ENCODE data around the gene ZNF850. TPM values are rescaled to one million over a fixed set of nuclear protein-coding genes. Genes with fewer than 3 reads are reported as not detected.

Gene ZNF850
- polyA plus RNA-seq, 1 of the 3 experiments (the other 2 are of a cell fraction), result 1.6 TPM

DNA sequence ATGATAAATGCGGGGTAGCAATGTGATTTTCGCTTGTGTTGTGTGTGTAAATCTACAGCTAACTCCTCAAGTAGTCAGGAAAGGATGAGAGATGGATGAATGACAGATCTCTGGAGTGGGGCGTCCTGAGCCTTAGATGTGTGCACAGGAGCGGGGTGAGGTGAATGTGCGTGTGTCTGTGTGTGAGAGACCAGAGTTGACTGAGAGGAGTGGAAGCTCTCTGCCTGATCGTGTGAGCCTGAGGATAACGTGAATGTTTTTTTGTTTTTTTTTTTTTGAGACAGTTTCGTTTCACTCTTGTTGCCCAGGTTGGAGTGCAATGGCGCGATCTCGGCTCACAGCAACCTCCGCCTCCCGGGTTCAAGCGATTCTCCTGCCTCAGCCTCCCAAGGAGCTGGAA lies 106.8 kb downstream of the ZNF850 start:
- peaks cover 16 to 48% of the 10 kb centered on the region in 2 experiments for H3K36me3 ChIP-seq (replicated peaks in 1 of 2; ENCODE audit: control insufficient read depth in 1 of 2, insufficient read depth in 2 of 2, low read length in 1 of 2)
- POLR2A ChIA-PET, result no interaction called here
- H2AFZ ChIP-seq (ENCODE audit: low read depth), result peak overlapping the region; percentile 100; the same call in 1 of the 2 replicates
- H3K27ac ChIP-seq (ENCODE audit: low read depth in 2 of 2, low read length in 1 of 2), result no peak overlapping the region
- peaks cover 5% of the 10 kb centered on the region for H3F3A ChIP-seq (replicated peaks; ENCODE audit: insufficient read depth)
- no peaks in the 10 kb centered on the region for H3K9me2 ChIP-seq
- 25% methylated on average over 14 of the region's 14 CpGs for WGBS (ENCODE audit: low lambda C conversion rate)
- CTCF ChIA-PET, result no interaction called here
- no peaks in the 10 kb centered on the region for H4K20me1 ChIP-seq (ENCODE audit: insufficient read depth)
- peak overlapping the region; percentile 61 to 100 for H3K4me3 ChIP-seq (ENCODE audit: low read depth in 2 of 2, low read length in 1 of 2)
- H3K4me1 ChIP-seq (ENCODE audit: control insufficient read depth in 1 of 2, insufficient read depth in 2 of 2, low read depth in 1 of 2, low read length in 1 of 2), result peaks cover 0 to 6% of the 10 kb centered on the region in 2 experiments; a peak in 1 of 4 replicates
- peak overlapping the region; percentile 80 for H3K4me2 ChIP-seq
- H3K9ac ChIP-seq, result peak overlapping the region; percentile 86
- TF ChIP-seq CHD2 (IDR thresholded peaks at IDR 0.05; ENCODE audit: low read length, partially characterized antibody) (no peak), RFX5 (IDR thresholded peaks at IDR 0.05; ENCODE audit: low read length) (no peak), TEAD4 (IDR thresholded peaks at IDR 0.05; ENCODE audit: borderline replicate concordance, insufficient read depth) (no peak), PBX3 (IDR thresholded peaks at IDR 0.05) (no peak), FOSL2 (IDR thresholded peaks at IDR 0.05; ENCODE audit: borderline replicate concordance, low read depth) (no peak), NRF1 (IDR thresholded peaks at IDR 0.05; ENCODE audit: low read depth, low read length) (no peak), TCF12 (IDR thresholded peaks at IDR 0.05) (no peak), MEF2A (IDR thresholded peaks at IDR 0.05; ENCODE audit: borderline replicate concordance, low read depth) (no peak), SMC3 (IDR thresholded peaks at IDR 0.05; ENCODE audit: low read depth, low read length) (no peak), MXI1 (IDR thresholded peaks at IDR 0.05; ENCODE audit: low read depth, low read length) (no peak), EP300 (IDR thresholded peaks at IDR 0.05; ENCODE audit: borderline replicate concordance in 1 of 2, low read depth in 1 of 2, low read length in 1 of 2) (no peak), GATA2 (CRISPR knock-in tag; IDR thresholded peaks at IDR 0.05) (no peak)
- no peaks in the 10 kb centered on the region for H3K27me3 ChIP-seq (ENCODE audit: insufficient read depth)
- H3K9me3 ChIP-seq, result peaks cover 20% of the 10 kb centered on the region
- peaks cover 48% of the 10 kb centered on the region for H3K79me2 ChIP-seq (ENCODE audit: insufficient read depth)
- DNase-seq, result peak; percentile 11

Other genes with a start within 250 kb of the ZNF850 start
- gene ZNF260, start 244.5 kb downstream of the ZNF850 start, polyA plus RNA-seq (2012; rRNA removed), result 2.6 and 4.7 TPM in 2 replicates
- 5.6 and 8.6 TPM in 2 replicates for gene ZNF529, start 199.5 kb downstream of the ZNF850 start, polyA plus RNA-seq (2012; rRNA removed)
- 2.3 and 3.5 TPM in 2 replicates for gene ZNF382, start 167.5 kb downstream of the ZNF850 start, polyA plus RNA-seq (2012; rRNA removed)
- gene ZNF461, start 106.0 kb downstream of the ZNF850 start, polyA plus RNA-seq (2012; rRNA removed), result 2.8 and 5.1 TPM in 2 replicates
- gene ZNF567, start 85.2 kb downstream of the ZNF850 start, polyA plus RNA-seq (2012; rRNA removed), result 4.1 and 4.5 TPM in 2 replicates
- 2.2 and 3.1 TPM in 2 replicates for gene ZNF790, start 65.6 kb upstream of the ZNF850 start, polyA plus RNA-seq (2012; rRNA removed)
- gene ZNF345, start 78.1 kb upstream of the ZNF850 start, polyA plus RNA-seq (2012; rRNA removed), result 2.4 and 4.2 TPM in 2 replicates
- 0.72 and 0.99 TPM in 2 replicates for gene ZNF829, start 143.5 kb upstream of the ZNF850 start, polyA plus RNA-seq (2012; rRNA removed)
- gene ZNF568, start 143.5 kb upstream of the ZNF850 start, polyA plus RNA-seq (2012; rRNA removed), result 5.5 and 7.2 TPM in 2 replicates

Data from SK-N-SH (cell line).